ENCODE results near the gene ZRANB3.

The ZRANB3 gene

GRCh38 chr2:135238651-135239050 is 292.4 kb downstream of the ZRANB3 start:
- no peak for DNase-seq

- no peak for DNase-seq
Measured at GRCh38 chr2:135230150-135230549, 300.9 kb downstream of the ZRANB3 start.

- DNase-seq: no peak
Measured at GRCh38 chr2:135227386-135227785, 303.6 kb downstream of the ZRANB3 start.

- DNase-seq: no peak
Measured at GRCh38 chr2:135226961-135227360, 304.1 kb downstream of the ZRANB3 start.

GRCh38 chr2:135225781-135226180 is 305.2 kb downstream of the ZRANB3 start:
- no peak for DNase-seq

- DNase-seq: no peak
Measured at GRCh38 chr2:135219226-135219625, 311.8 kb downstream of the ZRANB3 start.

- no peak for DNase-seq
Measured at GRCh38 chr2:135218426-135218825, 312.6 kb downstream of the ZRANB3 start.

GRCh38 chr2:135212757-135213156 is 318.3 kb downstream of the ZRANB3 start:
- DNase-seq: no peak

GRCh38 chr2:135208016-135208415 is 323.0 kb downstream of the ZRANB3 start:
- DNase-seq: no peak

- DNase-seq: no peak
Measured at GRCh38 chr2:135203944-135204343, 327.1 kb downstream of the ZRANB3 start.

GRCh38 chr2:135202751-135203150 is 328.3 kb downstream of the ZRANB3 start:
- no peak for DNase-seq

- no peak for DNase-seq
Measured at GRCh38 chr2:135198481-135198880, 332.5 kb downstream of the ZRANB3 start.

- no peak for DNase-seq
Measured at GRCh38 chr2:135190799-135191198, 340.2 kb downstream of the ZRANB3 start.

GRCh38 chr2:135189148-135189547 is 341.9 kb downstream of the ZRANB3 start:
- DNase-seq: no peak

- no peak for DNase-seq
Measured at GRCh38 chr2:135187270-135187669, 343.7 kb downstream of the ZRANB3 start.

GRCh38 chr2:135186054-135186453 is 345.0 kb downstream of the ZRANB3 start:
- DNase-seq: no peak

- DNase-seq: no peak
Measured at GRCh38 chr2:135183822-135184221, 347.2 kb downstream of the ZRANB3 start.

- no peak for DNase-seq
Measured at GRCh38 chr2:135182601-135183000, 348.4 kb downstream of the ZRANB3 start.

- no peak for DNase-seq
Measured at GRCh38 chr2:135182190-135182589, 348.8 kb downstream of the ZRANB3 start.

GRCh38 chr2:135179689-135180088 is 351.3 kb downstream of the ZRANB3 start:
- DNase-seq: no peak

GRCh38 chr2:135175177-135175576 is 355.8 kb downstream of the ZRANB3 start:
- peak; percentile 86 for DNase-seq

GRCh38 chr2:135174810-135175093 is 356.3 kb downstream of the ZRANB3 start:
- no peak for DNase-seq

GRCh38 chr2:135174049-135174809 is 356.8 kb downstream of the ZRANB3 start:
- DNase-seq: no peak

GRCh38 chr2:135169900-135170753 is 360.9 kb downstream of the ZRANB3 start:
- DNase-seq: no peak

All from NCI-H1105 treated with DMSO at 0.1 percent for 48 hours (cell line).